OCI-LY1 (cell line): ENCODE data around the gene SOX9.

Experiments used
- CTCF ChIP-seq: fragments of 200-600 bp; sonication (generic), shearing (Covaris generic); IDR thresholded peaks from 2 replicates; pipeline ENCODE4 v1.5.1; 2017; ENCODE audit warnings: mild to moderate bottlenecking, antibody characterized with exemption, low read length, moderate library complexity, mixed read lengths
- EZH2 ChIP-seq: fragments of 200-600 bp; sonication (generic), shearing (Covaris generic); IDR thresholded peaks from 2 replicates; pipeline ENCODE4 v1.8.0; 2017; ENCODE audit warnings: borderline replicate concordance, mixed run types, mild to moderate bottlenecking, antibody characterized with exemption, low read length, moderate library complexity, mixed read lengths

- no peak for TF ChIP-seq EZH2
- TF ChIP-seq CTCF = no peak
Measured at GRCh38 chr17:72123530-72124437, 3.0 kb downstream of the SOX9 start.
